ENCODE results near the gene PLCH1.

Gene PLCH1

GRCh38 chr3:155441506-155441905, 303.4 kb downstream of the PLCH1 start:
- no peak overlapping the region for H3K4me3 Mint-ChIP-seq
- ATAC-seq (replicated peaks; ENCODE audit: extremely low read depth, poor library complexity, severe bottlenecking) (no peak), DNase-seq (ENCODE audit: low spot score in 2 of 2) (no peak)
- no peaks in the 10 kb centered on the region for H3K27me3 Mint-ChIP-seq
- no peaks in the 10 kb centered on the region for H3K4me1 Mint-ChIP-seq
- no peak overlapping the region for H3K27ac Mint-ChIP-seq (ENCODE audit: low read depth)
- H3K9me3 Mint-ChIP-seq: peaks cover 7% of the 10 kb centered on the region
- peaks cover 1% of the 10 kb centered on the region for H3K36me3 Mint-ChIP-seq (ENCODE audit: insufficient read depth)

- Mint-ChIP-seq H3K27me3 (no peaks in the 10 kb centered on the region), H3K9me3 (peaks cover 7% of the 10 kb centered on the region)
Observed at GRCh38 chr3:155441026-155441425, 303.8 kb downstream of the PLCH1 start.

GRCh38 chr3:155435821-155436220, 309.1 kb downstream of the PLCH1 start:
- Mint-ChIP-seq H3K4me3 (no peak overlapping the region), H3K27ac (ENCODE audit: low read depth) (no peak overlapping the region), H3K36me3 (ENCODE audit: insufficient read depth) (peaks cover 1% of the 10 kb centered on the region), H3K27me3 (no peaks in the 10 kb centered on the region), H3K9me3 (no peaks in the 10 kb centered on the region), H3K4me1 (no peaks in the 10 kb centered on the region)
- DNase-seq (ENCODE audit: low spot score in 2 of 2): no peak
- ATAC-seq (replicated peaks; ENCODE audit: extremely low read depth, poor library complexity, severe bottlenecking): no peak

More at GRCh38 chr3:155441026-155441425, 303.8 kb downstream of the PLCH1 start:
- no peak overlapping the region for H3K4me3 Mint-ChIP-seq
- H3K27ac Mint-ChIP-seq (ENCODE audit: low read depth): no peak overlapping the region
- H3K36me3 Mint-ChIP-seq (ENCODE audit: insufficient read depth): peaks cover 1% of the 10 kb centered on the region
- H3K4me1 Mint-ChIP-seq: no peaks in the 10 kb centered on the region
- ATAC-seq (replicated peaks; ENCODE audit: extremely low read depth, poor library complexity, severe bottlenecking) (no peak), DNase-seq (ENCODE audit: low spot score in 2 of 2) (no peak)

DNA sequence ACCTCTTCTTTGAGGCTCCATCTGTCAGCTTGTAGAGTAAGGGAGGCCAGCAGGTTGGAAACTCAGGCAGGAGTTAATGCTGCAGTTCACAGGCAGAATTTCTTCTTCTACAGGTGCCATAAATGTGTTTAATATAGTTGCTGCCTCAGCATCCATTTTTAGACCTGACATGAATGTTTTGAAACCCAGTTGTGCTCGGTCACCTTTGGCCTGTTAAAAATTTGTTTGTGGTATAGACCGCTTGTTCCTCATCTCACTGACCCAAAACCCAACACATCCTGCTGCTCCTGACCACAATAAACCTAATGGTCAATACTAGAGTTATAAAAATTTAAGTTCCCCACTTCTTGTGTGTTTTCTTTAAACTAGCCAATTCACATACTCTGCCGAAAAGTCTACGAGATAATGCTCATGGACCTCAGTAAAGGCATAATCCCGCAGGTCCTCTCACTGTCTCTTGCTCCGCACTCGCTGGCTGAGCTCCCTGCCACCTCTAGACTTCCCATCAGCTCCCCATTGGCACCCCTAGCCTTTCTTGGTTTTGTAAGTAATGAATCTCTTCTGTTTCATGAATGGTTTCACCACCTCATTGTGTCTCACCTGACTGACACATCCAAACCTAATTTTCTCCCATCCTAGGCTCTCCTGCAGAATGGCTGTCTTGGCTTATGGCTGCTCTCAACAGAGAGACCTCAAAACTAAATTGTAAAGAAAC, 312.9 kb downstream of the PLCH1 start:
- DNase-seq (ENCODE audit: low spot score in 2 of 2): no peak
- Mint-ChIP-seq H3K36me3 (ENCODE audit: insufficient read depth) (no peaks in the 10 kb centered on the region), H3K27me3 (no peaks in the 10 kb centered on the region), H3K27ac (ENCODE audit: low read depth) (no peak overlapping the region), H3K9me3 (peaks cover 5% of the 10 kb centered on the region), H3K4me3 (no peak overlapping the region), H3K4me1 (no peaks in the 10 kb centered on the region)
- no peak for ATAC-seq (replicated peaks; ENCODE audit: extremely low read depth, poor library complexity, severe bottlenecking)

- Mint-ChIP-seq H3K4me3 (no peak overlapping the region), H3K9me3 (peaks cover 5% of the 10 kb centered on the region), H3K27me3 (no peaks in the 10 kb centered on the region), H3K27ac (ENCODE audit: low read depth) (no peak overlapping the region), H3K36me3 (ENCODE audit: insufficient read depth) (no peaks in the 10 kb centered on the region), H3K4me1 (no peaks in the 10 kb centered on the region)
- no peak for ATAC-seq (replicated peaks; ENCODE audit: extremely low read depth, poor library complexity, severe bottlenecking)
- no peak for DNase-seq (ENCODE audit: low spot score in 2 of 2)
Observed at GRCh38 chr3:155428563-155428962, 316.3 kb downstream of the PLCH1 start.

DNA sequence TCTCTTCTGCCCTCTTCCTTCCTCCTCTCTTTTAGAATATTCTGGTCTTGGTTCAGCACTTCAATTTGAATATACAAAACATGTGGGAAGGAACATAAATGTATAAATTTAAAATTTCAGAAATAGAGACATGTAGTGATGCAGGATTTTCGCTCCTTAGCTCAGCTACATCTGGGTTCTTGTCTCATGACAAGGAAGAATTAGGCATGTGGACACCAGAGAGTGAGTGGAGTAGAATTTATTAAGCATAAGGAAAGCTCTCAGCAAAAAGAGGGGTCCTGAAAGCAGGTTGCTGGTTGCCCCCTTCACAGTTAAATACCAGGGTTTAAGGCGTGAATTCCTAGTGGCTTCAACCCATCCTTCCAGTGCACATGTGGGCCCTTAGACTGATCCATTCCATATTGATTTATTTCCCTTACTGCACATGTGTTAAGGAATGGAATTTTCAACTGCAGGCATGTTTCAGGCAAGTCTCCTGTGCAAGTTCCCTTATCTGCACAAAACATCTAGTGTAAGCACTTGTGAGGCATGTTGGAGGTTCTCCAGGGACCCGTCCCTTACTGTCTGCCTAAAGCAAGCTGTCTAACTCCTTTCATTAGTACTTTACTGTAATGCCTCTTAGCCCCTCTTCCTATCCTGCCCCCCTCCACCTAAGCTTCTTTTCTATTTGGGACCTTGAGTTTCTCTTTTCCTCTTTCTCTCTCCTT, 318.2 kb downstream of the PLCH1 start:
- H3K36me3 Mint-ChIP-seq (ENCODE audit: insufficient read depth): no peaks in the 10 kb centered on the region

GRCh38 chr3:155425396-155425795, 319.5 kb downstream of the PLCH1 start:
- DNase-seq (ENCODE audit: low spot score in 2 of 2) (no peak), ATAC-seq (replicated peaks; ENCODE audit: extremely low read depth, poor library complexity, severe bottlenecking) (no peak)
- Mint-ChIP-seq H3K27ac (ENCODE audit: low read depth) (no peak overlapping the region), H3K27me3 (no peaks in the 10 kb centered on the region), H3K36me3 (ENCODE audit: insufficient read depth) (no peaks in the 10 kb centered on the region), H3K4me1 (no peaks in the 10 kb centered on the region), H3K9me3 (peaks cover 5% of the 10 kb centered on the region), H3K4me3 (no peak overlapping the region)

More for the DNA sequence above, 318.2 kb downstream of the PLCH1 start:
- Mint-ChIP-seq H3K4me3 (no peak overlapping the region), H3K27ac (ENCODE audit: low read depth) (no peak overlapping the region), H3K27me3 (no peaks in the 10 kb centered on the region), H3K4me1 (no peaks in the 10 kb centered on the region), H3K9me3 (peaks cover 5% of the 10 kb centered on the region)
- DNase-seq (ENCODE audit: low spot score in 2 of 2): no peak
- no peak for ATAC-seq (replicated peaks; ENCODE audit: extremely low read depth, poor library complexity, severe bottlenecking)

DNA sequence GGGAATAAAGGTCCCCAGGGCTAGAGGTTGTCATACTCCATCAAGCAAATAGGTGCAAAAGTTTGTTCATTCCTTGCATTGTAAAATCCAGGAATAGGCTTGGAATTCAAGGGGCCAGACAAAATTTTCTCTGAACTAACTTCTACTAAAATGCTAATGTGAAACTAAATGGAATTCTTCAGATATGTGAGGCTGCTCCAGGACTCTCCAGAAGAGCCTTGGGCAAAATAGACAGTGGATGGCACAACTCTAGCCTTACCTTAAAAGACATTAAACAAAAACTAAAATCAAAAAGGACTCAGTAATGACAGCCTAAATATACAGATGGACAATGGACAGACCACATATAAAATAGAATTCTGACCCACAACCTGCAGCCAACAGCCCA, 320.6 kb downstream of the PLCH1 start:
- peaks cover 5% of the 10 kb centered on the region for H3K9me3 Mint-ChIP-seq
- no peak overlapping the region for H3K4me3 Mint-ChIP-seq
- DNase-seq (ENCODE audit: low spot score in 2 of 2) (no peak), ATAC-seq (replicated peaks; ENCODE audit: extremely low read depth, poor library complexity, severe bottlenecking) (no peak)
- H3K4me1 Mint-ChIP-seq: no peaks in the 10 kb centered on the region
- H3K36me3 Mint-ChIP-seq (ENCODE audit: insufficient read depth): no peaks in the 10 kb centered on the region
- H3K27ac Mint-ChIP-seq (ENCODE audit: low read depth): no peak overlapping the region
- H3K27me3 Mint-ChIP-seq: no peaks in the 10 kb centered on the region

- no peak for DNase-seq (ENCODE audit: low spot score in 2 of 2)
- peaks cover 4% of the 10 kb centered on the region for H3K9me3 Mint-ChIP-seq
- ATAC-seq (replicated peaks; ENCODE audit: extremely low read depth, poor library complexity, severe bottlenecking): no peak
- no peaks in the 10 kb centered on the region for H3K36me3 Mint-ChIP-seq (ENCODE audit: insufficient read depth)
- H3K27me3 Mint-ChIP-seq: no peaks in the 10 kb centered on the region
- H3K4me3 Mint-ChIP-seq: no peak overlapping the region
- no peaks in the 10 kb centered on the region for H3K4me1 Mint-ChIP-seq
- no peak overlapping the region for H3K27ac Mint-ChIP-seq (ENCODE audit: low read depth)
Observed at GRCh38 chr3:155423526-155424322, 321.1 kb downstream of the PLCH1 start.

DNA sequence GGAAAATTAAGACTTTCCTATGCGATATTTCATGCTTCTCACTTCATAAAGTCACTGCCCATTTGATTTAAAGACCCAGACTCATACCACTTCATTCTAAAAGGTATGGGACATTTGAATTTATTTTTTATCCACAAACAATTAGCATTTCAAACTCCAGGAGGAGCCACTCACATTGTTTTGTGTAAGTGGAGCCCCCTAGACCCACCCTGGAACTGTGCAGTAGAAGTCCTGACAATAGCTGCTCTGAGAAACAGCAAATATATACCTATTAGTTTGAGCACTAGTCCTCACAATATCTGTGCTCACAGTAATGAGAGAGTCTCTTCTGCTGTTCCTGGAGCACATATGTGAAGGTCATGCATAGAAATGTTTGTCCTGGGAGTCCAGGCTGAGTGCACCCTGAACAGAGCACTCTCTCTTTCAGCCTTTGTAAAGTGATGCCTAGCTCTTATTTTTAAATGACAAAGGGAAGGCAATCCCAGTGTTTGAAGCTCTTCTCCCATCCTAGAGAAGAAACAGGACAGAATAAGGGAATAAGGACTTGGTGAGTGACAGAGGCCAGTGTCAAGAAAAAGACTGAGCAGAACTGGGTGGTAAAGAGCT, 323.9 kb downstream of the PLCH1 start:
- Mint-ChIP-seq H3K9me3 (no peaks in the 10 kb centered on the region), H3K36me3 (ENCODE audit: insufficient read depth) (no peaks in the 10 kb centered on the region), H3K4me1 (no peaks in the 10 kb centered on the region), H3K27me3 (no peaks in the 10 kb centered on the region), H3K4me3 (no peak overlapping the region), H3K27ac (ENCODE audit: low read depth) (no peak overlapping the region)
- ATAC-seq (replicated peaks; ENCODE audit: extremely low read depth, poor library complexity, severe bottlenecking): no peak
- DNase-seq (ENCODE audit: low spot score in 2 of 2): no peak

GRCh38 chr3:155420406-155420805, 324.5 kb downstream of the PLCH1 start:
- Mint-ChIP-seq H3K4me1 (no peaks in the 10 kb centered on the region), H3K36me3 (ENCODE audit: insufficient read depth) (no peaks in the 10 kb centered on the region), H3K27me3 (no peaks in the 10 kb centered on the region), H3K4me3 (no peak overlapping the region), H3K9me3 (no peaks in the 10 kb centered on the region), H3K27ac (ENCODE audit: low read depth) (no peak overlapping the region)
- ATAC-seq (replicated peaks; ENCODE audit: extremely low read depth, poor library complexity, severe bottlenecking) (no peak), DNase-seq (ENCODE audit: low spot score in 2 of 2) (no peak)

DNA sequence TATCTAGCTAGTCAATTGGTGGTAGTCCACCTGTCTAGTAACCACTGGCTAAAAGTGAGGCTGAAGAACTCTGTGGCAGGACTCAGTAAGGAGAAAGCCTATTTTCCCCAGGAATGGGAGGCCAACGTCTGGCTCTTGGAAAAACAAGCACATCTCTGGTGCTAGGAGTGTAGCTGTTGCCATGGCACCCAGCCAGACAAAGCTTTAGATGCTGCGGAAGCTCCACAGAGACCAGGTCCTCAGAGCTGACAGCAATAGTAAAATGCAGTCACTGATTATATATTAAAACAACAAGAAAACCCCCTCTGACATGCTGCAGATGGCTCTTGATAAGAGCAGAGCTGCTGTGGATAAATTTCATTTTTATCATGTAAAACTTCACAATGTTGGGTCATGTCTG, 326.5 kb downstream of the PLCH1 start:
- H3K27me3 Mint-ChIP-seq: no peaks in the 10 kb centered on the region
- no peaks in the 10 kb centered on the region for H3K36me3 Mint-ChIP-seq (ENCODE audit: insufficient read depth)
- H3K4me3 Mint-ChIP-seq: no peak overlapping the region
- no peaks in the 10 kb centered on the region for H3K4me1 Mint-ChIP-seq
- H3K27ac Mint-ChIP-seq (ENCODE audit: low read depth): no peak overlapping the region
- H3K9me3 Mint-ChIP-seq: no peaks in the 10 kb centered on the region
- DNase-seq (ENCODE audit: low spot score in 2 of 2) (no peak), ATAC-seq (replicated peaks; ENCODE audit: extremely low read depth, poor library complexity, severe bottlenecking) (no peak)
